Suprapubic skin (tissue), 4 donors: ENCODE results near the gene EMC9. TPM values are rescaled to one million over a fixed set of nuclear protein-coding genes. Genes with fewer than 3 reads are reported as not detected.

Source experiments
- DNase-seq, 2 donors: peaks; one replicate each; pipeline ENCODE4 v3.0.0-alpha.2; 2019; ENCODE audit warnings: low spot score in 2 of 2
- H3K27ac ChIP-seq: fragments of 200-600 bp; sonication (generic); one replicate; pipeline ENCODE4 v1.5.1; 2019
- H3K27me3 ChIP-seq: fragments of 200-600 bp; sonication (generic); one replicate; pipeline ENCODE4 v1.5.1; 2019
- H3K36me3 ChIP-seq: fragments of 200-600 bp; sonication (generic); one replicate; pipeline ENCODE4 v1.5.1; 2019
- H3K4me1 ChIP-seq: fragments of 200-600 bp; sonication (generic); one replicate; pipeline ENCODE4 v1.5.1; 2019
- H3K4me3 ChIP-seq: fragments of 200-600 bp; sonication (generic); one replicate; pipeline ENCODE4 v1.5.1; 2019; ENCODE audit warnings: mild to moderate bottlenecking
- H3K9me3 ChIP-seq: fragments of 200-600 bp; sonication (generic); one replicate; pipeline ENCODE4 v1.5.1; 2019
- CTCF ChIP-seq, 2 donors: fragments of 200-600 bp in 1 of 2; fragments of 450-650 bp in 1 of 2; sonication (generic) in 1 of 2; IDR thresholded peaks; one replicate each; pipeline ENCODE4 v1.5.1; 2016 to 2019; ENCODE audit warnings: antibody characterized with exemption in 2 of 2, mild to moderate bottlenecking in 1 of 2, moderate library complexity in 1 of 2
- EP300 ChIP-seq: sonication (generic); formaldehyde crosslinking; IDR thresholded peaks from one replicate; pipeline ENCODE4 v1.6.1; 2017; ENCODE audit warnings: antibody characterized with exemption
- POLR2A ChIP-seq, 2 donors: fragments of 450-650 bp; IDR thresholded peaks; one replicate each; pipeline ENCODE4 v1.6.1; 2017; ENCODE audit warnings: antibody characterized with exemption in 2 of 2, mild to moderate bottlenecking in 2 of 2, moderate library complexity in 2 of 2
- POLR2AphosphoS5 ChIP-seq, 3 donors: sonication (generic); formaldehyde crosslinking; IDR thresholded peaks; one replicate each; pipeline ENCODE4 v1.6.1; 2017; ENCODE audit warnings: antibody characterized with exemption in 3 of 3
- WGBS: methylation state at CpG from one replicate; pipeline ENCODE4 v1.1.5; 2018; 5-methylcytosine and 5-hydroxymethylcytosine counted together
- total RNA-seq, 4 donors: library from RNA; depleted of rRNA; stranded (reverse); fragments of >200 nt; gene quantifications; one replicate each; pipeline ENCODE4 v1.1.0, GENCODE V29; 2016

Gene EMC9
- total RNA-seq, 4 donors from 2014 or later = 10.9 to 22.0 (median 14.1) TPM

DNA sequence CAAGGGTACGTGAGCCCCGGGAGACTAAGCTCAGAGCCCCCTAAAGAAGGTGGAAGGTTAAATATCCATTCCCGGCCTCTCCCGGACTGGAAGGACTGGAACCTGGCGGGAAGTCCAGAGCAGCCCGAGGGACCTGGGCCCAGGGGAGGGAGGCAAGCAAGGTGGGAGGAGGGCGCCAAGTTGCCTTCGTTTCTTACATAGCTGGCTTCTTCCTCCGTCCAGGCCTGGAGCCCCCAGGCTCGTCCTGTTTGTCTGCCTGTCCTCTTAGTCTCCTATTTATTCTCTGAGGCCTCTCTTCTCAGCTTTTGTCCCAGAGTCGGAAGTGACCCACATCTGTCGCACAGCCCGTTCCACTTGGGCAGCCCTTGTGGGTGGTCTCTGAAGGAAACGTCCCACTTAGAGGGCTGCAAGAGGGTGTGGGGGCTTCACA is 46.5 kb downstream of the EMC9 start:
- H3K27me3 ChIP-seq = no peaks in the 10 kb centered on the region
- H3K4me1 ChIP-seq = peaks cover 35% of the 10 kb centered on the region
- H3K4me3 ChIP-seq = peak overlapping the region; percentile 97
- TF ChIP-seq POLR2A (IDR thresholded peaks at IDR 0.05) = no peak
- no peak for TF ChIP-seq EP300
- no peak for TF ChIP-seq POLR2AphosphoS5 (IDR thresholded peaks at IDR 0.05)
- no peak for TF ChIP-seq CTCF (IDR thresholded peaks at IDR 0.05)
- 9% methylated on average over 14 of the region's 14 CpGs for WGBS
- H3K27ac ChIP-seq = peak overlapping the region; percentile 94
- H3K36me3 ChIP-seq = peaks cover 19% of the 10 kb centered on the region
- no peak for DNase-seq
- no peaks in the 10 kb centered on the region for H3K9me3 ChIP-seq

- peaks cover 12% of the 10 kb centered on the region for H3K36me3 ChIP-seq
- no peaks in the 10 kb centered on the region for H3K9me3 ChIP-seq
- H3K27ac ChIP-seq = peak within 1 kb of the TSS; percentile 94
- no peaks in the 10 kb centered on the region for H3K27me3 ChIP-seq
- peak within 1 kb of the TSS; percentile 97 for H3K4me3 ChIP-seq
- TF ChIP-seq EP300 = no peak
- no peak for TF ChIP-seq CTCF (IDR thresholded peaks at IDR 0.05)
- no peak for TF ChIP-seq POLR2AphosphoS5 (IDR thresholded peaks at IDR 0.05)
- peak in 1 of 2 donors; percentile 51 for TF ChIP-seq POLR2A (IDR thresholded peaks at IDR 0.05)
- H3K4me1 ChIP-seq = peaks cover 35% of the 10 kb centered on the region
- peak; percentile 96 to 97 for DNase-seq
- WGBS = 0% methylated on average over 37 of the region's 68 CpGs
These were observed 47.2 kb downstream of the EMC9 start, which contains the start of gene PCK2 for GRCh38 chr14:24093901-24094840. Gene PCK2 (plus strand): TSS chr14:24094311. CDS start chr14:24094406, 95 bp downstream.

DNA sequence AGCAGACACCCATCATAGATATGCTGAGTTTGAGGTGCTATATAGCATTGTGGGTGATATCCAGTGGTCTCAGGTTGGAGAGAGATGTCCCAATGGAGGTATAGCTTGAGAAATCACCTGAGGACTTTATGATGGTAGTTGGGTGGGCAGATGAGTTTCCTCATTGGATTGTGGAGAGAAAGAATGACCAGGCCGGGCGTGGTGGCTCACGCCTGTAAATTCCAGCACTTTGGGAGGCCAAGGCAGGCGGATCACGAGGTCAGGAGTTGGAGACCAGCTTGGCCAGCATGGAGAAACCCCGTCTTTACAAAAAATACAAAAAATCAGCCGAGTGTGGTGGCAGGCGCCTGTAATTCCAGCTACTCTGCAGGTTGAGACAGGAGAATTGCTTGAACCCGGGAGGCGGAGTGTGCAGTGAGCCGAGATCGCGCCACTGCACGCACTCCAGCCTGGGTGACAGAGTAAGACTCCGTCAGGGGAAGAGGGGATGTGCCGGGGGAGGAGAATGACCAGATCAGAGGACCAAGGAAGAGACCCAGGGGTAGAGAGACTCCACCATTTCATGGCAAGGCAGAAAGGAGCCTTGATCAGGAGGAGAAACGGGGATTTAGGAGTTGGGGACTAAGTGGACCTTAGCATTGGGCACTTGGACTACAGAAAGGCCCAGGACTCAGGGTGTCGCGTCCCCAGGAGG is 48.0 kb downstream of the EMC9 start:
- no peaks in the 10 kb centered on the region for H3K27me3 ChIP-seq
- TF ChIP-seq EP300 = no peak
- TF ChIP-seq CTCF (IDR thresholded peaks at IDR 0.05) = no peak
- no peak for TF ChIP-seq POLR2A (IDR thresholded peaks at IDR 0.05)
- TF ChIP-seq POLR2AphosphoS5 (IDR thresholded peaks at IDR 0.05) = no peak
- H3K9me3 ChIP-seq = no peaks in the 10 kb centered on the region
- peak overlapping the region; percentile 94 for H3K27ac ChIP-seq
- no peak for DNase-seq
- peak overlapping the region; percentile 97 for H3K4me3 ChIP-seq
- WGBS = 59% methylated on average over 18 of the region's 19 CpGs
- H3K36me3 ChIP-seq = peaks cover 5% of the 10 kb centered on the region
- peaks cover 35% of the 10 kb centered on the region for H3K4me1 ChIP-seq

- no peak for TF ChIP-seq CTCF (IDR thresholded peaks at IDR 0.05)
- no peak for TF ChIP-seq POLR2AphosphoS5 (IDR thresholded peaks at IDR 0.05)
- no peak for DNase-seq
- H3K4me3 ChIP-seq = no peak overlapping the region
- H3K36me3 ChIP-seq = no peaks in the 10 kb centered on the region
- H3K4me1 ChIP-seq = peaks cover 35% of the 10 kb centered on the region
- no peaks in the 10 kb centered on the region for H3K27me3 ChIP-seq
- H3K9me3 ChIP-seq = no peaks in the 10 kb centered on the region
- H3K27ac ChIP-seq = peak overlapping the region; percentile 94
- 81% methylated on average over 4 of the region's 4 CpGs for WGBS
These were observed 48.7 kb downstream of the EMC9 start for GRCh38 chr14:24092505-24093206.
